Sigmoid colon (tissue), 4 donors: Measurements from ENCODE around the gene TRIM14.

Source experiments
- EP300 ChIP-seq, 4 donors: sonication (generic); formaldehyde crosslinking; IDR thresholded peaks; one replicate each; pipeline ENCODE4 v1.6.1; 2017; ENCODE audit warnings: antibody characterized with exemption in 4 of 4
- POLR2A ChIP-seq, 2 donors: fragments of 450-650 bp; IDR thresholded peaks; one replicate each; pipeline ENCODE4 v1.6.1; 2016; ENCODE audit warnings: antibody characterized with exemption in 2 of 2, mild to moderate bottlenecking in 2 of 2, moderate library complexity in 2 of 2
- TF ChIP-seq, protein P1 (sequence below), 4 experiments: fragments of 450-650 bp in 3 of 4; fragments of 200-600 bp in 1 of 4; IDR thresholded peaks; one replicate each; pipeline ENCODE4 v1.5.1; 2016 to 2019; ENCODE audit warnings: antibody characterized with exemption in 4 of 4, mild to moderate bottlenecking in 3 of 4, moderate library complexity in 2 of 4

DNA sequence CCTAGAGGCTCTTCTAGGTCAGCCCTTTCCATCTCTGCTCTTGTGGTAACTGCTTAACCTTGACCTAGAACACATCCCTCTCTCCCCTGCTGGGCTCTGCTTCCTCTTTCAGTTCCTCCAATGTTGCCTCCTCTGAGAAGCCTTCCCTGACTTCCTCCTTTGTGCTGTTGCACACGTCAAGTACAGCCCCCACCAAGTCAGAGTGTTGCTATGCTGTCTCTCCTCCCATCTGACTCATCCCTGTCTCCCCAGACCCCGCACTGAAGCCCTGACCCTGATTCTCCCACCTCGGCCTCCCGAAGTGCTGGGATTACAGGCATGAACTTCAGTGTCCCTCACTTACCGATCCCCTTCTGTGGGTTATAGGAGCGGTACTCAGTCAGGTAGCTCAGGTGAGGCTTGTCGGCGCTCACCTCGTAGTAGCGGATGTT lies 10.4 kb upstream of the TRIM14 start:
- no peak for TF ChIP-seq POLR2A (IDR thresholded peaks at IDR 0.05)
- TF ChIP-seq, protein P1, sequence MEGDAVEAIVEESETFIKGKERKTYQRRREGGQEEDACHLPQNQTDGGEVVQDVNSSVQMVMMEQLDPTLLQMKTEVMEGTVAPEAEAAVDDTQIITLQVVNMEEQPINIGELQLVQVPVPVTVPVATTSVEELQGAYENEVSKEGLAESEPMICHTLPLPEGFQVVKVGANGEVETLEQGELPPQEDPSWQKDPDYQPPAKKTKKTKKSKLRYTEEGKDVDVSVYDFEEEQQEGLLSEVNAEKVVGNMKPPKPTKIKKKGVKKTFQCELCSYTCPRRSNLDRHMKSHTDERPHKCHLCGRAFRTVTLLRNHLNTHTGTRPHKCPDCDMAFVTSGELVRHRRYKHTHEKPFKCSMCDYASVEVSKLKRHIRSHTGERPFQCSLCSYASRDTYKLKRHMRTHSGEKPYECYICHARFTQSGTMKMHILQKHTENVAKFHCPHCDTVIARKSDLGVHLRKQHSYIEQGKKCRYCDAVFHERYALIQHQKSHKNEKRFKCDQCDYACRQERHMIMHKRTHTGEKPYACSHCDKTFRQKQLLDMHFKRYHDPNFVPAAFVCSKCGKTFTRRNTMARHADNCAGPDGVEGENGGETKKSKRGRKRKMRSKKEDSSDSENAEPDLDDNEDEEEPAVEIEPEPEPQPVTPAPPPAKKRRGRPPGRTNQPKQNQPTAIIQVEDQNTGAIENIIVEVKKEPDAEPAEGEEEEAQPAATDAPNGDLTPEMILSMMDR (IDR thresholded peaks at IDR 0.05), result no peak
- TF ChIP-seq EP300 (IDR thresholded peaks at IDR 0.05), result no peak
